ENCODE data around the gene ANTXR1.

ANTXR1 gene

DNA sequence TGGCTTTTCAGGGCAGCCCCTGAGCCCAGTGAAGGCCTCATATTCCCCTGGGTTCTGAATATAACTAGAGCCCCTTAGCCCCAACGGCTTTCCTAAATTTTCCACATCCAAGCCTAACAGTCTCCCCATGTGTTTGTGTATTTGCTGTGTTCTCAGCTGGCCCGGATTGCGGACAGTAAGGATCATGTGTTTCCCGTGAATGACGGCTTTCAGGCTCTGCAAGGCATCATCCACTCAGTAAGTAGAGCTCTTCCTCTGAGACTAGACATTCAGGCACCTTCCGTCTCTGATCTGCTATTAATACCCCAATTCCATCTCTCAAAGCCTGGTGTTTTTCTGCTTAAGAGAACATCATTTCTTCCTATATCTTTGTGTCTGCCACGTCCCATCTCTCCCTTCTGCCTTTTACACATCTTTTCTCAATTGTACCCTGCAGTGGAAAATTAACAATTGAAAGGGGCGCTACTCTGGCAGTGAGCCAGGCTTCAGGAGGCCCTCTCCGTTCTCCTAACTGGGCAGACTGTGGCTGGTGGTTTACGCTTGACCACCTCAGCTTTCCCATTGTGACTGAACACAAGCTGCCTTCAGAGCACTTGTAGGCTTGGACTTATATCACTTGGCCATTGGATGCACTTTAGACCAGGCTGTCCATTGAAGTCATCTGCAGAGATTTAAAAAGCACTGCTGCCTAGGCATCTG, 64.4 kb downstream of the ANTXR1 start:
- no peak overlapping the region for H3K4me2 ChIP-seq
- no peaks in the 10 kb centered on the region for H3K36me3 ChIP-seq (ENCODE audit: insufficient read depth)
- TF ChIP-seq, protein P1, sequence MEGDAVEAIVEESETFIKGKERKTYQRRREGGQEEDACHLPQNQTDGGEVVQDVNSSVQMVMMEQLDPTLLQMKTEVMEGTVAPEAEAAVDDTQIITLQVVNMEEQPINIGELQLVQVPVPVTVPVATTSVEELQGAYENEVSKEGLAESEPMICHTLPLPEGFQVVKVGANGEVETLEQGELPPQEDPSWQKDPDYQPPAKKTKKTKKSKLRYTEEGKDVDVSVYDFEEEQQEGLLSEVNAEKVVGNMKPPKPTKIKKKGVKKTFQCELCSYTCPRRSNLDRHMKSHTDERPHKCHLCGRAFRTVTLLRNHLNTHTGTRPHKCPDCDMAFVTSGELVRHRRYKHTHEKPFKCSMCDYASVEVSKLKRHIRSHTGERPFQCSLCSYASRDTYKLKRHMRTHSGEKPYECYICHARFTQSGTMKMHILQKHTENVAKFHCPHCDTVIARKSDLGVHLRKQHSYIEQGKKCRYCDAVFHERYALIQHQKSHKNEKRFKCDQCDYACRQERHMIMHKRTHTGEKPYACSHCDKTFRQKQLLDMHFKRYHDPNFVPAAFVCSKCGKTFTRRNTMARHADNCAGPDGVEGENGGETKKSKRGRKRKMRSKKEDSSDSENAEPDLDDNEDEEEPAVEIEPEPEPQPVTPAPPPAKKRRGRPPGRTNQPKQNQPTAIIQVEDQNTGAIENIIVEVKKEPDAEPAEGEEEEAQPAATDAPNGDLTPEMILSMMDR (conservative IDR thresholded peaks at IDR 0.05; ENCODE audit: low read depth, low read length): no peak

DNA sequence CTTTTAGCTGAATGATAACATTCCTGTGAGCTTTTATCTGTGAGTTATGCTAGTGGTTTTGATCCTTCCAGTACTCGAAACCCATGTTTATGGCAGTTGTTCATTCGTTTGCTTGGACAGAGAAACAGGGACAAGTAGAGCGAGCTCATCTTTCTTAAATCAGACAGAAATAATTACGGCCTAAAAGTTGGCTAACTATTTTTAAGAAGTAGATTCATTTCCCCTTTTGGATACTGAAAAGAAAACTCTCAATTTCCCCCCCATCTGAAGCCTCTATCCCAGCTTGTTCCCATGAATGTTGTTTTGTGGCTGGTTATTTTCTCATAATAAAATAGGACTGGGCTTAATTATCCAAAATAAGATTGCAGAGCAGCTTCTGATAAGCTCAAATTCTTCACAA, 67.1 kb downstream of the ANTXR1 start:
- Histone ChIP-seq H3K4me2 (no peak overlapping the region), H3K9ac (no peak overlapping the region), H4K20me1 (ENCODE audit: insufficient read depth) (no peaks in the 10 kb centered on the region), H3K27ac (no peak overlapping the region), H3K79me2 (ENCODE audit: insufficient read depth, low read depth) (no peaks in the 10 kb centered on the region), H3K4me1 (ENCODE audit: low read depth, poor library complexity, severe bottlenecking) (peaks cover 25% of the 10 kb centered on the region), H3K4me3 (IDR thresholded peaks at IDR 0.05; ENCODE audit: insufficient read depth, low read depth, low read length) (no peak overlapping the region), H3K36me3 (ENCODE audit: insufficient read depth) (no peaks in the 10 kb centered on the region), H3K27me3 (ENCODE audit: insufficient read depth, low read depth) (no peaks in the 10 kb centered on the region), H2AFZ (ENCODE audit: low read depth) (no peak overlapping the region)
- TF ChIP-seq, protein P1 (conservative IDR thresholded peaks at IDR 0.05; ENCODE audit: low read depth, low read length): no peak

More for the DNA sequence above, 64.4 kb downstream of the ANTXR1 start:
- Histone ChIP-seq H2AFZ (ENCODE audit: low read depth) (no peak overlapping the region), H3K79me2 (ENCODE audit: insufficient read depth, low read depth) (no peaks in the 10 kb centered on the region), H3K9ac (no peak overlapping the region), H3K27ac (no peak overlapping the region), H3K4me1 (ENCODE audit: low read depth, poor library complexity, severe bottlenecking) (peaks cover 7% of the 10 kb centered on the region), H4K20me1 (ENCODE audit: insufficient read depth) (no peaks in the 10 kb centered on the region), H3K4me3 (IDR thresholded peaks at IDR 0.05; ENCODE audit: insufficient read depth, low read depth, low read length) (no peak overlapping the region), H3K27me3 (ENCODE audit: insufficient read depth, low read depth) (no peaks in the 10 kb centered on the region)

DNA sequence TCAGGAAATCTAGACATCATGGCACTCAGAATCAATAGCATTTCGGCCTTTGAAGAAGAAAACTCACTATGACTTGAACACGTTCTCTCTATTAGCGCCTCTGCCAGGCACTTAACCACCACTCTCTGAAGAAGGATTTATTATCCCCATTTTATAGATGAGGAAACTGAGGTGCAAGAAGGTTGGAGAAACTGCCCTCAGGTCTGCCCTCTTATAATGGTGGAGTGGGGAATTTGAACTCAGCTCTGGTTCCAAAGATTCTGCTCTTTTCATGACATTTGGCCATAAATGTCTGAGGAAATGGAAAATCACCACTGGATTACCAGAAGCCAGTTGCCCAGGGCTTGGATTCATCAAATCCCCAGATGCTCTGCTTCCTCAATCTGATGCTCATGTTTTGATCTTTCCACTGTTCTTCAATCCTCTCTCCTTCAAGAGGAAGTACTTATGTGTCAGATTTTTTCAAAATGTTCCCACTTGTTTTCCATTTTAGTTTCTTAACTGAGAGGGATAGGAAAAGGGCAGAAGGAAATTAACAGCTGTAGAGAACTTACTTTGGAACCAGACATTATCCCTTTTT, 68.1 kb downstream of the ANTXR1 start:
- H3K4me1 ChIP-seq (ENCODE audit: low read depth, poor library complexity, severe bottlenecking): peaks cover 25% of the 10 kb centered on the region
- H3K4me3 ChIP-seq (IDR thresholded peaks at IDR 0.05; ENCODE audit: insufficient read depth, low read depth, low read length): no peak overlapping the region
- H3K27me3 ChIP-seq (ENCODE audit: insufficient read depth, low read depth): no peaks in the 10 kb centered on the region
- H3K27ac ChIP-seq: no peak overlapping the region
- no peaks in the 10 kb centered on the region for H3K36me3 ChIP-seq (ENCODE audit: insufficient read depth)
- no peak overlapping the region; the same call in 1 of the 2 replicates for H3K9ac ChIP-seq
- no peaks in the 10 kb centered on the region for H3K79me2 ChIP-seq (ENCODE audit: insufficient read depth, low read depth)
- H3K4me2 ChIP-seq: no peak overlapping the region
- H2AFZ ChIP-seq (ENCODE audit: low read depth): no peak overlapping the region
- TF ChIP-seq, protein P1 (conservative IDR thresholded peaks at IDR 0.05; ENCODE audit: low read depth, low read length): no peak
- H4K20me1 ChIP-seq (ENCODE audit: insufficient read depth): no peaks in the 10 kb centered on the region

DNA sequence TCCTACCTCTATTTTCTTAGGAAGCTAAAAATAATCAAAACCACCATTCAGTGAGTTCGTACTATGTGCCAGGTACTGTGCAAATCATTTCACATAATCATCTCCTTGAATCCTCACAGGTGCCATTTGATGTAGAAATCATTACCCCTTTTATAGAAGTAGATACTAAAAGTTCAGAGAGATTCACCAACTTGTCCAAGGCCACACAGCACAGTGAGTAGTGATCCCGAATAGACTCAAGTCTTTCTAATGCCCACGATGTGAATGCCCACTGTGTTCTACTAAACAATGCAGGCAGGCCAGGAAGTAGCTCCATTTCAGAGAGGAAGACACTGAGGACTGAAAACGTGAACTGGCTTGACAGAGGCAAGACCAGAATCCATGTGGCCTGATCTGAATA, 68.8 kb downstream of the ANTXR1 start:
- H3K36me3 ChIP-seq (ENCODE audit: insufficient read depth): no peaks in the 10 kb centered on the region
- H2AFZ ChIP-seq (ENCODE audit: low read depth): peak overlapping the region; percentile 76; the same call in 1 of the 2 replicates
- no peak overlapping the region for H3K9ac ChIP-seq
- TF ChIP-seq, protein P1 (conservative IDR thresholded peaks at IDR 0.05; ENCODE audit: low read depth, low read length): no peak
- H4K20me1 ChIP-seq (ENCODE audit: insufficient read depth): no peaks in the 10 kb centered on the region
- peak overlapping the region; percentile 52; the same call in 1 of the 2 replicates for H3K4me2 ChIP-seq
- no peak overlapping the region for H3K4me3 ChIP-seq (IDR thresholded peaks at IDR 0.05; ENCODE audit: insufficient read depth, low read depth, low read length)
- H3K27me3 ChIP-seq (ENCODE audit: insufficient read depth, low read depth): no peaks in the 10 kb centered on the region
- H3K79me2 ChIP-seq (ENCODE audit: insufficient read depth, low read depth): no peaks in the 10 kb centered on the region
- H3K27ac ChIP-seq: no peak overlapping the region
- H3K4me1 ChIP-seq (ENCODE audit: low read depth, poor library complexity, severe bottlenecking): peaks cover 25% of the 10 kb centered on the region

Data from KMS-11 (cell line).